Subcutaneous adipose tissue (tissue), 4 donors: Measurements from ENCODE around the gene ESPN. TPM values are rescaled to one million over a fixed set of nuclear protein-coding genes. Genes with fewer than 3 reads are reported as not detected.

ENCODE experiments used
- total RNA-seq, 4 donors: library from RNA; depleted of rRNA; stranded (reverse); fragments of >200 nt; gene quantifications; one replicate each; pipeline ENCODE4 v1.1.0, GENCODE V29; 2016
- TF ChIP-seq, protein P1 (sequence below): fragments of 450-650 bp; IDR thresholded peaks from one replicate; pipeline ENCODE4 v1.5.1; 2016; ENCODE audit warnings: low read depth, mild to moderate bottlenecking, control low read depth, antibody characterized with exemption, moderate library complexity

The ESPN gene, protein sequence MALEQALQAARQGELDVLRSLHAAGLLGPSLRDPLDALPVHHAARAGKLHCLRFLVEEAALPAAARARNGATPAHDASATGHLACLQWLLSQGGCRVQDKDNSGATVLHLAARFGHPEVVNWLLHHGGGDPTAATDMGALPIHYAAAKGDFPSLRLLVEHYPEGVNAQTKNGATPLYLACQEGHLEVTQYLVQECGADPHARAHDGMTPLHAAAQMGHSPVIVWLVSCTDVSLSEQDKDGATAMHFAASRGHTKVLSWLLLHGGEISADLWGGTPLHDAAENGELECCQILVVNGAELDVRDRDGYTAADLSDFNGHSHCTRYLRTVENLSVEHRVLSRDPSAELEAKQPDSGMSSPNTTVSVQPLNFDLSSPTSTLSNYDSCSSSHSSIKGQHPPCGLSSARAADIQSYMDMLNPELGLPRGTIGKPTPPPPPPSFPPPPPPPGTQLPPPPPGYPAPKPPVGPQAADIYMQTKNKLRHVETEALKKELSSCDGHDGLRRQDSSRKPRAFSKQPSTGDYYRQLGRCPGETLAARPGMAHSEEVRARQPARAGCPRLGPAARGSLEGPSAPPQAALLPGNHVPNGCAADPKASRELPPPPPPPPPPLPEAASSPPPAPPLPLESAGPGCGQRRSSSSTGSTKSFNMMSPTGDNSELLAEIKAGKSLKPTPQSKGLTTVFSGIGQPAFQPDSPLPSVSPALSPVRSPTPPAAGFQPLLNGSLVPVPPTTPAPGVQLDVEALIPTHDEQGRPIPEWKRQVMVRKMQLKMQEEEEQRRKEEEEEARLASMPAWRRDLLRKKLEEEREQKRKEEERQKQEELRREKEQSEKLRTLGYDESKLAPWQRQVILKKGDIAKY
- total RNA-seq: 1 to 10 TPM in 1 of 4 donors, under 1 TPM in 1, not detected in 2; 0.22 to 1.4 TPM

DNA sequence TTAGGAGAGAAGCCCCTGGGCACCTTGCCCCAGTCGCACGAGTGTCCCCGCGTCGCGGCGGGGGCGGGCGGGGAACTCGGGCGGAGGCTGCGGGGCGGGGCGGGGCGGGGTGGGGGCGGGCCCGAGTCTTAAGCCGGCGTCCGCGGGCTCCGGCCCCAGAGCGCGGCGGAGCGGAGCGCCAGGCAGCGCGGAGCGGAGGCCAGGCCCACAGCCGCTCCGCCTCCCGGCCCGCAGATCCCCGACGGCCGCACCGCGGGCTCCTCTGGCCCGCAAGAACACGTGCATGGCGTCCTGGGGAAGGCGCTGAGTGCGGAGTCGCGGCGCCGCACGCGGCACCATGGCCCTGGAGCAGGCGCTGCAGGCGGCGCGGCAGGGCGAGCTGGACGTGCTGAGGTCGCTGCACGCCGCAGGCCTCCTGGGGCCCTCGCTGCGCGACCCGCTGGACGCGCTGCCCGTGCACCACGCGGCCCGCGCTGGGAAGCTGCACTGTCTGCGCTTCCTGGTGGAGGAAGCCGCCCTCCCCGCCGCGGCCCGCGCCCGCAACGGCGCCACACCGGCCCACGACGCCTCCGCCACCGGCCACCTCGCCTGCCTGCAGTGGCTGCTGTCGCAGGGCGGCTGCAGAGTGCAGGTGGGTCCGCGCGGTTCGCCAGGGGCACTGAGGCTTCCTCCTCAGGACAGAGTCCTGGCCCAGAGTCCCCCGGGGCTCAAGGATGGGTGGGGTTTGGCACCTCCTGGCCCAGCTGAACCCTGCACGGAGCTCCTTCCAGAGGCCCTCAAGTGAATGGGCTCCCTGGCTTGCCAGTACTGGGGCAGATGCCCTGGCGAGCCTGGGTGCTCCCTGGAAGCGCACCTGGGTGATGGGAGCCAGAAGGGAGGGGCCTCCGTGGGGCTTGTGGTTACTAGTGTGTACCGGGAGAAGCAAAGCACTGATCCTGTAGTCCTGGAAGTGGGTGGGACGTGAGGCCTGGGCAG, at the start of gene ESPN:
Gene ESPN, plus strand, starts transcription at position 158 of the 975 bp plus-strand sequence. Its CDS starts 180 bp downstream, at position 338.
- TF ChIP-seq, protein P1, sequence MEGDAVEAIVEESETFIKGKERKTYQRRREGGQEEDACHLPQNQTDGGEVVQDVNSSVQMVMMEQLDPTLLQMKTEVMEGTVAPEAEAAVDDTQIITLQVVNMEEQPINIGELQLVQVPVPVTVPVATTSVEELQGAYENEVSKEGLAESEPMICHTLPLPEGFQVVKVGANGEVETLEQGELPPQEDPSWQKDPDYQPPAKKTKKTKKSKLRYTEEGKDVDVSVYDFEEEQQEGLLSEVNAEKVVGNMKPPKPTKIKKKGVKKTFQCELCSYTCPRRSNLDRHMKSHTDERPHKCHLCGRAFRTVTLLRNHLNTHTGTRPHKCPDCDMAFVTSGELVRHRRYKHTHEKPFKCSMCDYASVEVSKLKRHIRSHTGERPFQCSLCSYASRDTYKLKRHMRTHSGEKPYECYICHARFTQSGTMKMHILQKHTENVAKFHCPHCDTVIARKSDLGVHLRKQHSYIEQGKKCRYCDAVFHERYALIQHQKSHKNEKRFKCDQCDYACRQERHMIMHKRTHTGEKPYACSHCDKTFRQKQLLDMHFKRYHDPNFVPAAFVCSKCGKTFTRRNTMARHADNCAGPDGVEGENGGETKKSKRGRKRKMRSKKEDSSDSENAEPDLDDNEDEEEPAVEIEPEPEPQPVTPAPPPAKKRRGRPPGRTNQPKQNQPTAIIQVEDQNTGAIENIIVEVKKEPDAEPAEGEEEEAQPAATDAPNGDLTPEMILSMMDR: no peak

DNA sequence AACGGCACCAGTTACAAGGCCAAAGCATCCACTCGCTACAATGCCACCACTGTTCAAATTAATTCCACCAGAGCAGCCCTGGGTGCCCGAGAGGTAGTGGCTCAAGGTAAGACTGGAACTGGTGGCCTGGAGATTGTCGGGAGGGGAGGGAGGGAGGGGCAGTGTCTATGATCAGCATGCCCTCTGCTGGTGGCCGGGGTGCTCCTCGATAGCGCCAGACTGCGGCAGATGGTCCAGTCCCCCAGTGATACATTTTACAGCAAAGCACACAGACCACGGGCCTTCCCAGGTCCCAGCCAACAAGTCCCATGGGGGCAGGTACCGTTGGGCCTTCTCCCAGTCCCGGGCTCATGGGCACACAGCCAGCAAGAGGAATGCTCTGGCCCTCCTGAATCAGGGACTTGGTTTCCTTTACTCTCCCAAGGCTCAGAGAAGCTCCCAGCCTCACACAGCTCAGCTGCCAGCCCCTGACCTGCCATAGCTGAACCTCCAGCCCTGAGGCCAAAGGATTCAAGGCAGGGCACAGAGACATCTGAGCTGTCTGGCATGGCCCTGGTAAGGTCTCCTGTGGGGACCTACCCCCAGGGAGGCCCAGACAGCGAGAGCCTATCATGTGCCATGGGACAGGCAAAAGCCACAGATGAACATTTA, 46.4 kb upstream of the ESPN start:
- TF ChIP-seq, protein P1: no peak

DNA sequence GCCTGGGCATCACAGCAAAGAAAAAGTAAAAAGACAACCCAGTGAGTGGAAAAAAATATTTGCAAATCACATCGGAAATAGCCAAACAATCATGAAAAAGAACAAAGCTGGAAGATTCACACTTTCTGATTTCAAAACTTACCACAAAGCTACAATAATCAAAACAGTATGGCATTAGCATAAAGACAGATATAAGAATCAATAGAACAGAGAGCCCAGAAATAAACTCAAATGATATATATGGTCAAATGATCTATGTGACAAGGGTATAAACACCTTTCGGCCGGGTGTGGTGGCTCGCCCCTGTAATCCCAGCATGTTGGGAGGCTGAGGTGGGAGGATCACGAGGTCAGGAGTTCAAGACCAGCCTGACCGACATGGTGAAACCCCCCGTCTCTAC, 44.5 kb upstream of the ESPN start:
- TF ChIP-seq, protein P1: no peak

DNA sequence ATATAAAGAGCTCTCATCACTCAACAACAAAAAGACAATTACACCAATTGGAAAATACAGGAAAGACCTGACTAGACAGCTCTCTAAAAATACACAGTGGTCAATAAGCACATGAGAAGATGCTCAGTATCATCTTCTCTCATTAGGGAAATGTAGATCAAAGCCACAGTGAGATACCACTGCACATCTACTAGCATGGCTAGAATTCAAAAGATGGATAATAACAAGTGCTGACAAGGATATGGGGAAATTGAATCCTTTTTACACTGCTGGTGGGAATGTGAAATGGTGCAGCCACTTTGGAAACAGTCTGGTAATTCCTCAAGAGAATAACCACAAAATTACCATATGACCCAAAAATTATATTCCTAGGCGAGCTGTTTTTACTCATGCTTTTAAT, 40.4 kb upstream of the ESPN start:
- TF ChIP-seq, protein P1: no peak

DNA sequence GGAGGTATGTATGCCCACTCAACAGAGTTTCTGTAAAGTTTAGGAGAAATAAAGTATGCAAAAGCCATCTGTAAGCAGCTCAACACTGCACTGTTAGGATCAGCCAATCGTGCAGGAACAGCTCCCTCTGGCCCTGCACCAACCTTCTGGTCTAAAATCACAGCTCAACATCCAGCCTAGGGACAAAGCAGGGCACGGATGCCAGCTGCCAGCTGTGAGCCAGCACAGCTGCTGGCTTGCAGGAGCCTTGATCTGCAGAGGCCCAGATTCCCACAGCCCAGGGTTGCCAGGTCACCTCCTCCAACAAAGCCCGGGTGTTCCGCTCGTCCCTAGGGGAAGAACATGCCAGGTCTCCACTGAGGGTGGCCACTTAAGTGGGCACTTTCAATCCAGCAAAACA, 39.6 kb upstream of the ESPN start:
- TF ChIP-seq, protein P1: no peak

DNA sequence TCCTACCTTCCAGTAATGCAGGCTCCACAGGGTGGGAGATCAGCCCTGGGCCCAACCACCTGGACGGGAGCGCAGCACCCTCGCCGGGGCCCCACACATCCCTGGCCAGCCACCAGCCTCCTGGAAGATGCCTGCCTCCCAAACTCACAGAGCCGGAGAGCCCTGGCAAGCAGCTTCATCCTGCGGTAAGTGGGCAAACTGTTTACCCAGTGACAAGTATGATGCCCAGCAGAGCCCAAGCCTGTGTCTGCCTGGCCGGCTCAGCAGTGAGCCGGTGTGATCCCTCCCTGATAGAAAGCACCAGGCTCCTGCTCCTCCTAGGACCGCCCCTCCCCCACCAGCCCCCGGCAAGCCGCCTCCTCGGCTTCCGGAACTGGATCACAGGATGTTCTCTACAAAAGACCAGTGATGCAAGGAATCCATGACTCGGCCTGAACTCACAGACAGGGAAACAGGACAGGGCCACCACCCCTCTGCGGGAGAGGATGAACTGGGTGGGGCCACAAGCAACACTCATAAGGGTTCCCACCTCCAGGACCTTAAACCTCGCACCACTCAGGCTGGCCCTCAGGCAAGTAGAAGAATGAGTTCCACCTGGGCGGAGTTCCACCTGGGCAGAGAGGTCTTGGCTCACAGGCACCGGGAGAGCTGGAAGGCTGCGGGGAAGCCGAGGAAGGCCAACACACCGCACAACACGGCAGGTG, 38.9 kb upstream of the ESPN start:
- TF ChIP-seq, protein P1: no peak
